Fibroblast of lung (primary cell): ENCODE data around the gene KMT2E. TPM values are rescaled to one million over a fixed set of nuclear protein-coding genes. Genes with fewer than 3 reads are reported as not detected.

ENCODE experiments used
- DNase-seq, 2 donors: peaks; one replicate each; pipeline versions ENCODE4 v3.0.0 to v3.0.0-alpha.2; 2010; ENCODE audit warnings: low read depth in 2 of 2
- H2AFZ ChIP-seq: 2 replicates; pipeline ENCODE4 v1.5.1; 2012; ENCODE audit warnings: low read length, control low read depth, inconsistent platforms
- H3K27ac ChIP-seq: 2 replicates; pipeline ENCODE4 v1.5.1; 2011; ENCODE audit warnings: low read length, control low read depth; ENCODE audit not compliant: insufficient read depth
- H3K27me3 ChIP-seq: 2 replicates; pipeline ENCODE4 v1.5.1; 2011; ENCODE audit warnings: mild to moderate bottlenecking, low read length; ENCODE audit not compliant: control insufficient read depth, insufficient read depth
- H3K36me3 ChIP-seq: 2 replicates; pipeline ENCODE4 v1.5.1; 2011; ENCODE audit warnings: low read length; ENCODE audit not compliant: control insufficient read depth, insufficient read depth
- H3K4me1 ChIP-seq: 2 replicates; pipeline ENCODE4 v1.5.1; 2011; ENCODE audit warnings: low read length; ENCODE audit not compliant: control insufficient read depth, insufficient read depth; ENCODE audit errors: extremely low read depth
- H3K4me2 ChIP-seq: 2 replicates; pipeline ENCODE4 v1.5.1; 2011; ENCODE audit warnings: low read length, control low read depth; ENCODE audit not compliant: insufficient read depth; ENCODE audit errors: extremely low read depth
- H3K4me3 ChIP-seq, 4 experiments: fragments of 200-600 bp in 1 of 4; sonication (generic) in 1 of 4; replicated peaks in 1 of 4; 2 replicates each; pipeline ENCODE4 v1.5.1; 2011 to 2016; ENCODE audit warnings: low read length in 4 of 4, low read depth in 3 of 4, mild to moderate bottlenecking in 3 of 4, control low read depth in 2 of 4, inconsistent platforms in 1 of 4, mixed read lengths in 1 of 4; ENCODE audit not compliant: insufficient read depth in 1 of 4; ENCODE audit errors: control extremely low read depth in 1 of 4
- H3K79me2 ChIP-seq: 2 replicates; pipeline ENCODE4 v1.5.1; 2012; ENCODE audit warnings: mild to moderate bottlenecking, low read length, inconsistent platforms; ENCODE audit not compliant: control insufficient read depth, insufficient read depth
- H3K9ac ChIP-seq: 2 replicates; pipeline ENCODE4 v1.5.1; 2011; ENCODE audit warnings: mild to moderate bottlenecking, low read length, control low read depth; ENCODE audit not compliant: insufficient read depth
- H3K9me3 ChIP-seq: 2 replicates; pipeline ENCODE4 v1.5.1; 2012; ENCODE audit warnings: low read depth, low read length; ENCODE audit not compliant: control insufficient read depth, insufficient read depth
- H4K20me1 ChIP-seq: 2 replicates; pipeline ENCODE4 v1.5.1; 2011; ENCODE audit warnings: low read length; ENCODE audit not compliant: control insufficient read depth, insufficient read depth; ENCODE audit errors: extremely low read depth
- EZH2 ChIP-seq: IDR thresholded peaks from 2 replicates; pipeline ENCODE4 v1.5.1; 2012; ENCODE audit warnings: low read length, control low read depth, mild to moderate bottlenecking; ENCODE audit errors: missing control alignments
- polyA plus RNA-seq, 2 donors: library from polyadenylated mRNA; depleted of rRNA in 1 of 2; stranded (reverse) in 1 of 2; unstranded in 1 of 2; fragments of >200 nt; gene quantifications; 2 replicates each; pipeline ENCODE4 v1.2.1, GENCODE V29; 2011 to 2012; ENCODE audit warnings: missing spikeins in 1 of 2
- total RNA-seq: library from RNA; depleted of rRNA; stranded (reverse); fragments of >200 nt; gene quantifications from 2 replicates; pipeline ENCODE4 v1.2.1, GENCODE V29; 2014
- TF ChIP-seq, protein P1 (sequence below), 2 donors: IDR thresholded peaks in 1 of 2; conservative IDR thresholded peaks in 1 of 2; 1 replicate in 1 of 2; 2 replicates in 1 of 2; pipeline ENCODE4 v1.5.1; 2011 to 2012; ENCODE audit warnings: low read length in 2 of 2, control low read depth in 1 of 2, inconsistent platforms in 1 of 2, low read depth in 1 of 2, mild to moderate bottlenecking in 1 of 2

Gene KMT2E
- total and polyA plus RNA-seq, 2 donors (not counting 1 experiment from before 2014, with no cell fraction given) = 7.5 to 95.0 TPM

DNA sequence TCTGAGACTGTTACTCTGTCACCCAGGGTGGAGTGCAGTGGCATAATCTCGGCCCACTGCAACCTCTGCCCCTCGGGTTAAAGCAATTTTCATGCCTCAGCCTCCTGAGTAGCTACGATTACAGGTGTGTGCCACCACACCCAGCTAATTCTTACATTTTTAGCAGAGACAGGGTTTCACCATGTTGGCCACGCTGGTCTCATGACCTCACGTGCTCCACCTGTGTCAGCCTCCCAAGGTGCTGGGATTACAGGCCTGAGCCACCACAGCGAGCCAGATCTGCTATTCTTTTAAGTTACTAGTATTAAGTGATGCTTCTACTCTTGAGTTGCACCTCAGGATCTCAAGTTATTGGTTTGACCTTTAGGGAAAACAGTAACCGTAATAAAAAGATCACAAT is 23.0 kb upstream of the KMT2E start:
- no peaks in the 10 kb centered on the region for H3K36me3 ChIP-seq
- H3K4me1 ChIP-seq = peaks cover 14% of the 10 kb centered on the region
- H3K79me2 ChIP-seq = no peaks in the 10 kb centered on the region
- H3K27me3 ChIP-seq = no peaks in the 10 kb centered on the region
- TF ChIP-seq EZH2 = no peak
- TF ChIP-seq, protein P1, sequence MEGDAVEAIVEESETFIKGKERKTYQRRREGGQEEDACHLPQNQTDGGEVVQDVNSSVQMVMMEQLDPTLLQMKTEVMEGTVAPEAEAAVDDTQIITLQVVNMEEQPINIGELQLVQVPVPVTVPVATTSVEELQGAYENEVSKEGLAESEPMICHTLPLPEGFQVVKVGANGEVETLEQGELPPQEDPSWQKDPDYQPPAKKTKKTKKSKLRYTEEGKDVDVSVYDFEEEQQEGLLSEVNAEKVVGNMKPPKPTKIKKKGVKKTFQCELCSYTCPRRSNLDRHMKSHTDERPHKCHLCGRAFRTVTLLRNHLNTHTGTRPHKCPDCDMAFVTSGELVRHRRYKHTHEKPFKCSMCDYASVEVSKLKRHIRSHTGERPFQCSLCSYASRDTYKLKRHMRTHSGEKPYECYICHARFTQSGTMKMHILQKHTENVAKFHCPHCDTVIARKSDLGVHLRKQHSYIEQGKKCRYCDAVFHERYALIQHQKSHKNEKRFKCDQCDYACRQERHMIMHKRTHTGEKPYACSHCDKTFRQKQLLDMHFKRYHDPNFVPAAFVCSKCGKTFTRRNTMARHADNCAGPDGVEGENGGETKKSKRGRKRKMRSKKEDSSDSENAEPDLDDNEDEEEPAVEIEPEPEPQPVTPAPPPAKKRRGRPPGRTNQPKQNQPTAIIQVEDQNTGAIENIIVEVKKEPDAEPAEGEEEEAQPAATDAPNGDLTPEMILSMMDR (conservative IDR thresholded peaks at IDR 0.05 in 1 of 2, IDR thresholded peaks at IDR 0.05 in 1 of 2; ENCODE audit: low read depth in 1 of 2, low read length in 2 of 2) = no peak
- H3K27ac ChIP-seq = no peak overlapping the region
- H3K9ac ChIP-seq = no peak overlapping the region
- no peak overlapping the region for H3K4me3 ChIP-seq
- peaks cover 8% of the 10 kb centered on the region for H4K20me1 ChIP-seq
- no peaks in the 10 kb centered on the region for H3K9me3 ChIP-seq
- no peak for DNase-seq
- no peak overlapping the region for H3K4me2 ChIP-seq
- no peak overlapping the region for H2AFZ ChIP-seq

DNA sequence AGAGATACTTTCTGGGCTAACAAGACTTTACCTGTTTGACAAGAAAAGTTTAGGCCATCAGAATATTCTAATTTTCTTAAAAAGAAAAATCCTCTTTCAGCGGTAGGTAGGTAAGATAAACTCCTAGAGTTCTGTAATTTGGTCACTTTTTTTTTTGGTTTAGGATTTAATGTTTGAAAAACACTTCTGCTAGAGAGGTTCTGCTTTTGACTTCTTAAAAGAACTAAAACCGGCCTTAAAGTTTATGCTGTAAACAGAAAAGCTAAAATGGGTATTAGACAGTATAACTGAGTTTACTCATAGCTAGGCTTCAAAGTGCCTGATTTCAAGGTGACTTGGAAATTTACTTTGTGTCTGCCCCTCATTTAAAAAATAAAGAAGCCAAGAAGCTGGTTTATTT is 21.7 kb upstream of the KMT2E start:
- no peak overlapping the region for H3K27ac ChIP-seq
- no peak for TF ChIP-seq EZH2
- TF ChIP-seq, protein P1 (conservative IDR thresholded peaks at IDR 0.05 in 1 of 2, IDR thresholded peaks at IDR 0.05 in 1 of 2; ENCODE audit: low read depth in 1 of 2, low read length in 2 of 2) = no peak
- peaks cover 11% of the 10 kb centered on the region for H3K4me1 ChIP-seq
- no peak overlapping the region for H3K4me2 ChIP-seq
- no peak for DNase-seq
- H3K9ac ChIP-seq = no peak overlapping the region
- no peak overlapping the region for H3K4me3 ChIP-seq
- peaks cover 8% of the 10 kb centered on the region for H4K20me1 ChIP-seq
- no peaks in the 10 kb centered on the region for H3K27me3 ChIP-seq
- H3K79me2 ChIP-seq = no peaks in the 10 kb centered on the region
- no peaks in the 10 kb centered on the region for H3K36me3 ChIP-seq
- H3K9me3 ChIP-seq = no peaks in the 10 kb centered on the region
- no peak overlapping the region for H2AFZ ChIP-seq

DNA sequence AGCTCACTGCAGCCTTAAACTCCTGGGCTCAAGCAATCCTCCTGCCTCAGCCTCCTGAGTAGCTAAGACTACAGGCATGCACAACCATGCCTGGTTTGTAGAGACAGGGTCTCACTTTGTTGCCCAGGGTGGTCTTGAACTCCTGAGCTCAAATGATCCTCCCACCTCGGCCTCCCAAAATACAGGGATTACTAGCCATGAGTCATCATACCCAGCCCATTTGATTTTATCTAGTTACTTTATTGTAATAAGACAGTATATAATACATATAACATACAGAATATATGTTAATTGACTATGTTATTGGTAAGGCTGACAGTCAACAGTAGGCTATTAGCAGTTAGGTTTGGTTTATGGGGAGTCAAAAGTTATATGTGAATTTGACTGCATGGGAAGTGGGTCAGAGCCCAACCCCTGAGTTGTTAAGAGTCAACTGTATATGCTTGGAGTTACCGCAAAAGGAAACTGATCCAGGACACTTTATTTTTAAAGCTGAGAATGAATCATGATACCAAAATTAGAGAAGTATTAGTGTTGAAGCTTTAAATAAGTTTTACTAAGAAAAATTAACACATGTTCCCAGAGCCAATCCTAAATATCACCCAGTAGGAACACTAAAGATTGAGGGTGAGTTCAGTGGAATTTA is 20.7 kb upstream of the KMT2E start:
- no peaks in the 10 kb centered on the region for H3K9me3 ChIP-seq
- DNase-seq = no peak
- TF ChIP-seq EZH2 = no peak
- TF ChIP-seq, protein P1 (conservative IDR thresholded peaks at IDR 0.05 in 1 of 2, IDR thresholded peaks at IDR 0.05 in 1 of 2; ENCODE audit: low read depth in 1 of 2, low read length in 2 of 2) = no peak
- no peak overlapping the region for H3K4me2 ChIP-seq
- no peak overlapping the region for H3K4me3 ChIP-seq
- no peaks in the 10 kb centered on the region for H3K36me3 ChIP-seq
- H4K20me1 ChIP-seq = peaks cover 8% of the 10 kb centered on the region
- no peaks in the 10 kb centered on the region for H3K27me3 ChIP-seq
- H3K9ac ChIP-seq = no peak overlapping the region
- H2AFZ ChIP-seq = no peak overlapping the region
- no peaks in the 10 kb centered on the region for H3K79me2 ChIP-seq
- no peak overlapping the region for H3K27ac ChIP-seq
- H3K4me1 ChIP-seq = peaks cover 7% of the 10 kb centered on the region
